Activated CD8-positive, alpha-beta T cell treated with anti-CD3 and anti-CD28 coated beads for 36 hours (primary cell): Measurements from ENCODE around the gene COCH. TPM values are rescaled to one million over a fixed set of nuclear protein-coding genes. Genes with fewer than 3 reads are reported as not detected.
A peak's percentile ranks its signal among the peaks of the same experiment; 100 is the strongest.

Experiments used
- ATAC-seq: fragments of 200-7000 bp; cut with Tn5 transposase; one replicate; pipeline ENCODE4 v1.10.0; 2021; ENCODE audit warnings: mild to moderate bottlenecking, moderate library complexity
- CTCF ChIA-PET: fragments of 350-600 bp; sonication (Branson Sonifier 250); formaldehyde crosslinking; loops from one replicate; lab custom pipeline; 2021; ENCODE audit warnings: antibody characterized with exemption; lab: Charles Lee
- POLR2A ChIA-PET: fragments of 350-600 bp; sonication (Branson Sonifier 250); formaldehyde crosslinking; loops from one replicate; lab custom pipeline; 2021; ENCODE audit warnings: antibody characterized with exemption; lab: Charles Lee
- DNase-seq: peaks from one replicate; pipeline ENCODE4 v3.0.0-alpha.2; 2020
- H3K27ac Mint-ChIP-seq: one replicate; pipeline ENCODE4 v1.8.0; 2021; ENCODE audit warnings: mild to moderate bottlenecking, mixed read lengths
- H3K27me3 Mint-ChIP-seq: one replicate; pipeline ENCODE4 v1.8.0; 2021; ENCODE audit warnings: mixed read lengths
- H3K36me3 Mint-ChIP-seq: one replicate; pipeline ENCODE4 v1.8.0; 2021; ENCODE audit warnings: low read depth, mixed read lengths
- H3K4me1 Mint-ChIP-seq: one replicate; pipeline ENCODE4 v1.8.0; 2021; ENCODE audit warnings: low read depth, mixed read lengths
- H3K4me3 Mint-ChIP-seq: one replicate; pipeline ENCODE4 v1.8.0; 2021; ENCODE audit warnings: mild to moderate bottlenecking, moderate library complexity, mixed read lengths
- H3K9me3 Mint-ChIP-seq: one replicate; pipeline ENCODE4 v1.8.0; 2021; ENCODE audit warnings: mixed read lengths
- intact Hi-C: fragments of 100-400 bp; cut with micrococcal nuclease; formaldehyde crosslinking; loops from one replicate; pipeline ENCODE4 v1.10.0; 2022
- total RNA-seq, 2 experiments: library from RNA; stranded (reverse); gene quantifications; one replicate each; pipeline ENCODE4 v1.2.3, GENCODE V29; 2021
- TF ChIP-seq, protein P1 (sequence below): fragments of 200-600 bp; IDR thresholded peaks from one replicate; pipeline ENCODE4 v1.8.0; 2022; ENCODE audit warnings: antibody characterized with exemption, mild to moderate bottlenecking

COCH gene
- total RNA-seq, 2 experiments from 2014 or later = 5.8 TPM

DNA sequence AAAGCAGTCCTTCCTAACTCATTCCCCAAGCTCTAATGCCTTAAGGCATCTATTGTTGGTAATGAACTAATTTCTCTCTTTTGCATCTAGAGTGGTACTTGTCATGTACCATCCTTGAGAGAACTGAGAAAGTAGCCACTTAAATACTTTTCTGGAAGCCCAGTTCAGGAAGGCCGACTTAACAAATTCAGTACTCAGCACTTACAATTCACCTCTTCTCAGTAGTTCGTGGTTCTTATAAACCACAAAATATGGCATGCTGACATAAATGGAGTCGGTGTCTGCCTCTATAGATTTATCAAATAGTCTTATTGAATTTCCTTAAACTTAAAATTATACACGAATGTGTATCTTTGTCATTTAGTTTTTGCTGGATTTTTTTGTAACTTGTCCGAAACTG is 9.4 kb upstream of the COCH start:
- DNase-seq = no peak
- ChIA-PET POLR2A (no interaction called here), CTCF (no interaction called here)
- Mint-ChIP-seq H3K27ac (no peak overlapping the region), H3K27me3 (peaks cover 34% of the 10 kb centered on the region), H3K4me1 (no peaks in the 10 kb centered on the region), H3K4me3 (no peak overlapping the region), H3K9me3 (no peaks in the 10 kb centered on the region), H3K36me3 (no peaks in the 10 kb centered on the region)
- TF ChIP-seq, protein P1, sequence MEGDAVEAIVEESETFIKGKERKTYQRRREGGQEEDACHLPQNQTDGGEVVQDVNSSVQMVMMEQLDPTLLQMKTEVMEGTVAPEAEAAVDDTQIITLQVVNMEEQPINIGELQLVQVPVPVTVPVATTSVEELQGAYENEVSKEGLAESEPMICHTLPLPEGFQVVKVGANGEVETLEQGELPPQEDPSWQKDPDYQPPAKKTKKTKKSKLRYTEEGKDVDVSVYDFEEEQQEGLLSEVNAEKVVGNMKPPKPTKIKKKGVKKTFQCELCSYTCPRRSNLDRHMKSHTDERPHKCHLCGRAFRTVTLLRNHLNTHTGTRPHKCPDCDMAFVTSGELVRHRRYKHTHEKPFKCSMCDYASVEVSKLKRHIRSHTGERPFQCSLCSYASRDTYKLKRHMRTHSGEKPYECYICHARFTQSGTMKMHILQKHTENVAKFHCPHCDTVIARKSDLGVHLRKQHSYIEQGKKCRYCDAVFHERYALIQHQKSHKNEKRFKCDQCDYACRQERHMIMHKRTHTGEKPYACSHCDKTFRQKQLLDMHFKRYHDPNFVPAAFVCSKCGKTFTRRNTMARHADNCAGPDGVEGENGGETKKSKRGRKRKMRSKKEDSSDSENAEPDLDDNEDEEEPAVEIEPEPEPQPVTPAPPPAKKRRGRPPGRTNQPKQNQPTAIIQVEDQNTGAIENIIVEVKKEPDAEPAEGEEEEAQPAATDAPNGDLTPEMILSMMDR = no peak
- intact Hi-C loops = no loop called here
- ATAC-seq = no peak

DNA sequence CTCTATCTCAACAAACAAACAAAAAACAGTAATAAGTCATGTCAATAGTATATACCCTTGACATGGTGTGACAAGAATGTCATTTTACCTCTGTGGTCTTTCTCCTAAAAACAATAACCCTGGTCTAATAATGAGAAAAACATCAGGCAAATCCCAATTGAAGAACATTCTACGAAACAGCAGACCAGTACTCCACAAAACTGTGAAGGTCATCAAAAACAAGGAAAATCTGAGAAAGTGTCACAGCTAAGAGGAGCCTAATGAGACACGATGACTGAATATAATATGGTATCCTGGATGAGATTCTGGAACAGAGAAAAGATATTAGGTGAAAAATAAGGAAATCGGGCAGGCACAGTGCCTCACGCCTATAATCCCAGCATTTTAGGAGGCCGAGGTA is 5.6 kb upstream of the COCH start:
- Mint-ChIP-seq H3K4me1 (peaks cover 6% of the 10 kb centered on the region), H3K36me3 (no peaks in the 10 kb centered on the region), H3K27me3 (peaks cover 40% of the 10 kb centered on the region), H3K27ac (no peak overlapping the region), H3K9me3 (no peaks in the 10 kb centered on the region), H3K4me3 (no peak overlapping the region)
- CTCF ChIA-PET = no interaction called here
- TF ChIP-seq, protein P1 = no peak
- ATAC-seq (no peak), DNase-seq (no peak)
- POLR2A ChIA-PET = no interaction called here
- intact Hi-C loops = no loop called here

DNA sequence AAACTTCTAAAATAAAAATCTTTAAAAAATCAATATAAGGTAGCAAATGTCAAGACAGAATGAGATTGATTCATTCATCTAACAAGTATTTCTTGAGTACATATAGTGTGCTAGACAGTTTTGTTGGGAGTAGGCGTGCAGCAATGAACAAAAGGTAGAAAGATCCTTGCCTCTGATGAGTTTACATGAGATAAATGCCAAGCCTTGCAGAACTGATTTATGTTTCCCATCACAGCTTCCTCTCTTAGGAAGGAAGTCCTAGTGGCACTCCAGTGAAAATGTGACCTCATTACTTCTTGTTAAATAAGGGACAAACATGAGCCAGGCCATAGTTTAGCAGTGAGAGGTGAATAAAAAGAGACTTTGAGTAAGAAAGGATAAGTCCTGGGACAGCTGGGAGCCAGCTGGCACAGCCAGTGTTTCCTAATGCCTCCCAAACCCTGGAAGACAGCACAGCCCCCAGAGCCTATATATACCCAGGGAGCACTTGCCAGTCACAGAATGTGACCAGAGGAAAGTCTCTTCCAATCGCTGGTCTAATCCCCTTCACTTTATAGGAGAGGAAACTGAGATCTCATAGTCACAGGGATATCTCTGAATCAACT is 4.7 kb upstream of the COCH start:
- Mint-ChIP-seq H3K27me3 (peaks cover 42% of the 10 kb centered on the region), H3K27ac (no peak overlapping the region), H3K9me3 (no peaks in the 10 kb centered on the region), H3K4me1 (peaks cover 7% of the 10 kb centered on the region), H3K36me3 (no peaks in the 10 kb centered on the region), H3K4me3 (no peak overlapping the region)
- TF ChIP-seq, protein P1 = no peak
- DNase-seq = no peak
- POLR2A ChIA-PET = no interaction called here
- CTCF ChIA-PET = no interaction called here
- intact Hi-C loops = no loop called here
- ATAC-seq = no peak

DNA sequence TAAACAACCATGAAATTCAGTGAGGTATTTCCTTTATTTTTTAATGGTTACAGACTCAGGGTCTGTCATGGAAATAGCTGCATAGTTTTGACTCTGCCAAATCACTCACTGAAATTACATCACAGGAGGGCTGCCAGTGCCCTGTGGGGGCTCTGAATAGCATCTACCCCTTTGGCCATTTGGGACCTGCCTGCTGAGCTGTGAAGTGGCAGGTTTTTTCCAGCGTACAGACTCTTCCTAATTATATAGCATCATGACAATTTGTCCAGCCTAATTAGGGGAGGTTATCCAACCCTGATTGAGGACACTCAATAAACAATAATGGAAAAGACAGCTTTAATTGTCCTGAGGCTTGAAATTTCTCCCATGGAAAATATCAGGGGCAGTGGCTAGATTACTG is 1.8 kb upstream of the COCH start:
- intact Hi-C loops = no loop called here
- DNase-seq = no peak
- CTCF ChIA-PET = no interaction called here
- Mint-ChIP-seq H3K4me3 (no peak overlapping the region), H3K27ac (no peak overlapping the region), H3K4me1 (peaks cover 13% of the 10 kb centered on the region), H3K36me3 (no peaks in the 10 kb centered on the region), H3K9me3 (no peaks in the 10 kb centered on the region), H3K27me3 (peaks cover 53% of the 10 kb centered on the region)
- POLR2A ChIA-PET = no interaction called here
- TF ChIP-seq, protein P1 = no peak
- ATAC-seq = no peak

DNA sequence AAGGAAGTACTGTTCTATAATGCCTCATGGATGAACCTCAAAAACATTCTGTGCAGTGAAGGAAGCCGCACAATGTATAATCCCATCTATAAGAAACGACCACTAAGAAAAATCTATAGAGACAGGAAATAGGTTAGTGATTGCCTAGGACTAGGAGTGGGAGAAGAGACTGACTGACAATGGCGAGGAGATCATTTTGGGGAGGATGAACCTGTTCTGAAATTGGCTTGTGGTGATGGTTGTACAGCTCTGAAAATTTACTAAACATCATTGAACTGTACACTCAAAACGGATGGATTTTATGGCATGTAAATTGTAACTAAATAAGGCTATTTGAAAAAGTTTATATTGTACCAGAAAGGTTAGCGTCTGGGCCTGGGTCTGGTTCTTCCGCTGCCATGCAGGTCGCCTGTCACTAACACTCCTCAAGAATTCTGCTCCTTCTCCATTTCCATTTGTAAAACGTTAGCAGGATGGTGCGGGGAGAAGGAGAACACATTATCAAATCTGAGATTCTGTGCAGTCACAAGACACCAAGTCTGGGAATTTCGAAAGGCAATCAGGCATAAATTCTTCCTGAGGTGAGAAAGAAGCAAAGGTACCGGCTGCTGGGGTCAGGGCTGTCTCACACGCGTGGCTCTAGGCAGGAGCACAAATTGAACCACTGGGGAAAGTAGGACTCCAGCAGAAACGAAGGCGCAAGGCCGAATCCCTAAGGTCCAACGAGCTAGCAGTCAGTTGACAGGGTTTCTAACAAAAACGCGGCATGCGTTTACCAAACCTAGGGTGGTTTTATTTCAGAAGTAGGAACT is 845 bp upstream of the COCH start:
- Mint-ChIP-seq H3K9me3 (no peaks in the 10 kb centered on the region), H3K4me3 (peak overlapping the region; percentile 41), H3K4me1 (peaks cover 13% of the 10 kb centered on the region), H3K27me3 (peaks cover 55% of the 10 kb centered on the region), H3K36me3 (no peaks in the 10 kb centered on the region), H3K27ac (no peak overlapping the region)
- intact Hi-C loops = no loop called here
- ATAC-seq = no peak
- POLR2A ChIA-PET = interaction anchor here (0.6 to 1.1 kb wide), 2 partner anchors 99 to 173 kb away, joined by 3 to 4 read pairs; no protein-coding TSS in a partner anchor
- CTCF ChIA-PET = interaction anchor here (0.6 to 1.4 kb wide), 5 partner anchors 38 to 1126 kb away, joined by 3 to 4 read pairs (median 3); no protein-coding TSS in a partner anchor
- no peak for DNase-seq
- TF ChIP-seq, protein P1 = no peak
